GM23338 (cell line): ENCODE data around the gene LIPM. TPM values are rescaled to one million over a fixed set of nuclear protein-coding genes. Genes with fewer than 3 reads are reported as not detected.

Source experiments
- ATAC-seq: fragments of 200-7000 bp; cut with Tn5 transposase; 3 replicates; pipeline ENCODE4 v1.9.1; 2020
- DNase-seq: peaks from one replicate; pipeline ENCODE4 v3.0.0-alpha.2; 2015; ENCODE audit warnings: low spot score
- H2AFZ ChIP-seq: fragments of 200-600 bp; sonication (generic); 2 replicates; pipeline ENCODE4 v1.8.0; 2016; ENCODE audit warnings: antibody characterized with exemption, mild to moderate bottlenecking, moderate library complexity
- H3F3A ChIP-seq: fragments of 200-600 bp; sonication (generic); replicated peaks from 2 replicates; pipeline ENCODE4 v1.8.0; 2017; ENCODE audit warnings: antibody characterized with exemption, mixed run types, low read depth
- H3K27ac ChIP-seq: fragments of 200-600 bp; sonication (generic); 2 replicates; pipeline ENCODE4 v1.6.1; 2016; ENCODE audit warnings: low read depth
- H3K27me3 ChIP-seq: fragments of 200-600 bp; sonication (generic); 2 replicates; pipeline ENCODE4 v1.8.0; 2016; ENCODE audit warnings: mild to moderate bottlenecking, mixed run types, moderate library complexity; ENCODE audit not compliant: insufficient read depth
- H3K36me3 ChIP-seq: fragments of 200-600 bp; sonication (generic); 2 replicates; pipeline ENCODE4 v1.8.0; 2016; ENCODE audit warnings: mild to moderate bottlenecking; ENCODE audit not compliant: insufficient read depth
- H3K4me1 ChIP-seq: fragments of 200-600 bp; sonication (generic); 2 replicates; pipeline ENCODE4 v1.8.0; 2016; ENCODE audit warnings: mild to moderate bottlenecking, moderate library complexity; ENCODE audit not compliant: insufficient read depth
- H3K4me2 ChIP-seq: fragments of 200-600 bp; sonication (generic); 2 replicates; pipeline ENCODE4 v1.7.1; 2017; ENCODE audit warnings: mixed run types
- H3K4me3 ChIP-seq: fragments of 200-600 bp; sonication (generic); 2 replicates; pipeline ENCODE4 v1.6.1; 2016; ENCODE audit warnings: mixed run types
- H3K79me2 ChIP-seq: fragments of 200-600 bp; sonication (generic); replicated peaks from 2 replicates; pipeline ENCODE4 v1.8.0; 2017; ENCODE audit warnings: mild to moderate bottlenecking; ENCODE audit not compliant: insufficient read depth
- H3K9me2 ChIP-seq: fragments of 200-600 bp; sonication (generic); 2 replicates; pipeline ENCODE4 v1.8.0; 2017; ENCODE audit not compliant: insufficient read depth
- H4K20me1 ChIP-seq: fragments of 200-600 bp; sonication (generic); replicated peaks from 2 replicates; pipeline ENCODE4 v1.8.0; 2017; ENCODE audit warnings: mild to moderate bottlenecking; ENCODE audit not compliant: insufficient read depth
- H3K27ac Mint-ChIP-seq: 2 replicates; pipeline ENCODE4 v1.8.0; 2020; ENCODE audit warnings: inconsistent platforms, mild to moderate bottlenecking, moderate library complexity, mixed read lengths
- H3K27me3 Mint-ChIP-seq: 3 replicates; pipeline ENCODE4 v1.8.0; 2022; ENCODE audit warnings: low read depth, mild to moderate bottlenecking, moderate library complexity, mixed read lengths, inconsistent platforms; ENCODE audit not compliant: insufficient read depth, poor library complexity
- H3K36me3 Mint-ChIP-seq: 3 replicates; pipeline ENCODE4 v1.8.0; 2021; ENCODE audit warnings: low read depth, mild to moderate bottlenecking, inconsistent platforms, moderate library complexity, mixed read lengths
- H3K4me1 Mint-ChIP-seq: 3 replicates; pipeline ENCODE4 v1.8.0; 2020; ENCODE audit warnings: mild to moderate bottlenecking, inconsistent platforms, mixed read lengths
- H3K4me3 Mint-ChIP-seq: 3 replicates; pipeline ENCODE4 v1.8.0; 2021; ENCODE audit warnings: moderate library complexity, mild to moderate bottlenecking, inconsistent platforms, mixed read lengths
- H3K9me3 Mint-ChIP-seq: 3 replicates; pipeline ENCODE4 v1.8.0; 2020; ENCODE audit warnings: moderate library complexity, mild to moderate bottlenecking, inconsistent platforms, mixed read lengths
- CREB1 ChIP-seq: fragments of 250-450 bp; sonication (Bioruptor Pico); IDR thresholded peaks from 2 replicates; pipeline ENCODE4 v1.5.0; 2020; ENCODE audit warnings: low read depth, mild to moderate bottlenecking, moderate library complexity
- EZH2 ChIP-seq: fragments of 200-600 bp; sonication (generic); IDR thresholded peaks from one replicate; pipeline ENCODE4 v1.8.0; 2017; ENCODE audit warnings: antibody characterized with exemption, mild to moderate bottlenecking, low read depth; ENCODE audit not compliant: unreplicated experiment
- EZH2phosphoT487 ChIP-seq: fragments of 200-600 bp; sonication (generic); IDR thresholded peaks from one replicate; pipeline ENCODE4 v1.8.1; 2018; ENCODE audit warnings: antibody characterized with exemption; ENCODE audit not compliant: unreplicated experiment
- JUNB ChIP-seq: IDR thresholded peaks from one replicate; pipeline ENCODE4 v1.6.1; 2016; ENCODE audit warnings: antibody characterized with exemption; ENCODE audit not compliant: unreplicated experiment
- NANOG ChIP-seq: IDR thresholded peaks from 2 replicates; pipeline ENCODE4 v1.6.1; 2016; ENCODE audit warnings: antibody characterized with exemption, borderline replicate concordance
- POLR2AphosphoS5 ChIP-seq: IDR thresholded peaks from 2 replicates; pipeline ENCODE4 v1.6.1; 2016; ENCODE audit warnings: antibody characterized with exemption, low read depth
- STAT1 ChIP-seq: IDR thresholded peaks from one replicate; pipeline ENCODE4 v1.6.1; 2016; ENCODE audit warnings: antibody characterized with exemption; ENCODE audit not compliant: unreplicated experiment
- ZNF114 ChIP-seq: fragments of 250-450 bp; sonication (Bioruptor Pico); IDR thresholded peaks from 2 replicates; pipeline ENCODE4 v1.5.0; 2020; ENCODE audit warnings: mild to moderate bottlenecking, moderate library complexity
- polyA plus RNA-seq: library from polyadenylated mRNA; unstranded; fragments of >200 nt; fragmentation: Nextera tagmentation; extraction: Ambion mirVana; gene quantifications from 2 replicates; pipeline ENCODE4 v1.2.1, GENCODE V29; 2016
- total RNA-seq: library from RNA; depleted of rRNA; stranded (reverse); fragments of >200 nt; shearing (Covaris generic); gene quantifications from 2 replicates; pipeline ENCODE4 v1.2.3, GENCODE V29; 2014
- TF ChIP-seq, protein P1 (sequence below): IDR thresholded peaks from 2 replicates; pipeline ENCODE4 v1.6.1; 2016; ENCODE audit warnings: antibody characterized with exemption
- TF ChIP-seq, protein P2 (sequence below): fragments of 250-450 bp; sonication (Bioruptor Pico); IDR thresholded peaks from 2 replicates; pipeline ENCODE4 v1.5.0; 2020; ENCODE audit warnings: mild to moderate bottlenecking, moderate library complexity
- TF ChIP-seq, protein P3 (sequence below), 2 experiments: fragments of 200-600 bp in 1 of 2; sonication (generic) in 1 of 2; conservative IDR thresholded peaks; 2 replicates each; pipeline versions ENCODE4 v1.5.1 to v1.6.1; 2016 to 2017; ENCODE audit warnings: antibody characterized with exemption in 2 of 2, low read depth in 2 of 2, mild to moderate bottlenecking in 2 of 2, moderate library complexity in 1 of 2
- TF ChIP-seq, protein P4 (sequence below): IDR thresholded peaks from one replicate; pipeline ENCODE4 v1.6.1; 2018; ENCODE audit warnings: antibody characterized with exemption; ENCODE audit not compliant: unreplicated experiment

Gene LIPM
- total and polyA plus RNA-seq, 2 experiments from 2014 or later: not detected

DNA sequence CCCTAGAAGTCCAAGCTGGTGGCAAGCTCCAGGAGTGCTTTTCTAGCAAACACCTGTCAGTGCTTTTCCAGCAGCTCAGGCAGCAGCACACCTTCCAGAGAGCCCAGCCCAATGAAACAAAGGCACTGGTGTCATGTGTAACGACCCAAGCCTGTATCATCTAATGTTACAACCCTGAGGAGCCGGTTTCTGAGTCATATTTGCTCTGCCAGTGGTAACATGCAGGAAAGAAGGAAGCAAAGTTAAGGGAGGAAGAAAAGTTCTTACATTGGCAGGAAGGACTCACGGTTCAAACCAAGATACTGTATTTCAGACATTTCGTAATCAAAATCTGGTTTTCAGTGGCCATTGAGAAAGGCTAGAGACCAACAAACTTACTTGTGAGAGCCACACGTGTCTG, 49.2 kb downstream of the LIPM start, which contains the start of gene ANKRD22 (continued):
- TF ChIP-seq, protein P1, sequence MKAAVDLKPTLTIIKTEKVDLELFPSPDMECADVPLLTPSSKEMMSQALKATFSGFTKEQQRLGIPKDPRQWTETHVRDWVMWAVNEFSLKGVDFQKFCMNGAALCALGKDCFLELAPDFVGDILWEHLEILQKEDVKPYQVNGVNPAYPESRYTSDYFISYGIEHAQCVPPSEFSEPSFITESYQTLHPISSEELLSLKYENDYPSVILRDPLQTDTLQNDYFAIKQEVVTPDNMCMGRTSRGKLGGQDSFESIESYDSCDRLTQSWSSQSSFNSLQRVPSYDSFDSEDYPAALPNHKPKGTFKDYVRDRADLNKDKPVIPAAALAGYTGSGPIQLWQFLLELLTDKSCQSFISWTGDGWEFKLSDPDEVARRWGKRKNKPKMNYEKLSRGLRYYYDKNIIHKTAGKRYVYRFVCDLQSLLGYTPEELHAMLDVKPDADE: no peak
- no peak for TF ChIP-seq NANOG

DNA sequence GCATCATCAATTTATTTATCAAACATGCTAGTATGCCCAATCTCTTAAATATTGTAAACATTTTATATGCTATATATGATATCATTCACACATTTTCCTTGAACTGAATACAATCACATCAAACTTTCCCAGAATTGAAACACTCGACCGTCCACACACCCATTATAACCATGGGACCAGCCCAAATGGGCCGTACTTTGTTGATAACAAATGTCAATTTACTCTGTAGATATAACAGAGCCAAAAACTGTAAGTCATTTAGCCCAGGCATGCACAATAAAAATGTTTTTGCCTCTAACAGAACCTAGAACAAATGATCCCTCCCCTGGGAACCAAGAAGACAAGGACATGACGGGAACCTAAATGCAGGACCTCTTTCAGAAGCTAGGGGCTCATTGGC, 49.8 kb downstream of the LIPM start:
- Histone ChIP-seq H4K20me1 (no peaks in the 10 kb centered on the region), H3K4me2 (no peak overlapping the region), H3K4me3 (no peak overlapping the region), H3K27ac (no peak overlapping the region), H3K36me3 (no peaks in the 10 kb centered on the region), H3K4me1 (peaks cover 20% of the 10 kb centered on the region), H3K27me3 (no peaks in the 10 kb centered on the region), H3F3A (no peaks in the 10 kb centered on the region), H2AFZ (no peak overlapping the region), H3K79me2 (no peaks in the 10 kb centered on the region), H3K9me2 (no peaks in the 10 kb centered on the region)
- Mint-ChIP-seq H3K9me3 (no peaks in the 10 kb centered on the region), H3K36me3 (no peaks in the 10 kb centered on the region), H3K4me1 (peaks cover 18% of the 10 kb centered on the region), H3K4me3 (no peak overlapping the region), H3K27me3 (peaks cover 2% of the 10 kb centered on the region), H3K27ac (no peak overlapping the region)
- ATAC-seq (no peak), DNase-seq (peak; percentile 9)
- no peak for TF ChIP-seq POLR2AphosphoS5
- TF ChIP-seq ZNF114 (CRISPR knock-in tag): no peak
- TF ChIP-seq, protein P2, sequence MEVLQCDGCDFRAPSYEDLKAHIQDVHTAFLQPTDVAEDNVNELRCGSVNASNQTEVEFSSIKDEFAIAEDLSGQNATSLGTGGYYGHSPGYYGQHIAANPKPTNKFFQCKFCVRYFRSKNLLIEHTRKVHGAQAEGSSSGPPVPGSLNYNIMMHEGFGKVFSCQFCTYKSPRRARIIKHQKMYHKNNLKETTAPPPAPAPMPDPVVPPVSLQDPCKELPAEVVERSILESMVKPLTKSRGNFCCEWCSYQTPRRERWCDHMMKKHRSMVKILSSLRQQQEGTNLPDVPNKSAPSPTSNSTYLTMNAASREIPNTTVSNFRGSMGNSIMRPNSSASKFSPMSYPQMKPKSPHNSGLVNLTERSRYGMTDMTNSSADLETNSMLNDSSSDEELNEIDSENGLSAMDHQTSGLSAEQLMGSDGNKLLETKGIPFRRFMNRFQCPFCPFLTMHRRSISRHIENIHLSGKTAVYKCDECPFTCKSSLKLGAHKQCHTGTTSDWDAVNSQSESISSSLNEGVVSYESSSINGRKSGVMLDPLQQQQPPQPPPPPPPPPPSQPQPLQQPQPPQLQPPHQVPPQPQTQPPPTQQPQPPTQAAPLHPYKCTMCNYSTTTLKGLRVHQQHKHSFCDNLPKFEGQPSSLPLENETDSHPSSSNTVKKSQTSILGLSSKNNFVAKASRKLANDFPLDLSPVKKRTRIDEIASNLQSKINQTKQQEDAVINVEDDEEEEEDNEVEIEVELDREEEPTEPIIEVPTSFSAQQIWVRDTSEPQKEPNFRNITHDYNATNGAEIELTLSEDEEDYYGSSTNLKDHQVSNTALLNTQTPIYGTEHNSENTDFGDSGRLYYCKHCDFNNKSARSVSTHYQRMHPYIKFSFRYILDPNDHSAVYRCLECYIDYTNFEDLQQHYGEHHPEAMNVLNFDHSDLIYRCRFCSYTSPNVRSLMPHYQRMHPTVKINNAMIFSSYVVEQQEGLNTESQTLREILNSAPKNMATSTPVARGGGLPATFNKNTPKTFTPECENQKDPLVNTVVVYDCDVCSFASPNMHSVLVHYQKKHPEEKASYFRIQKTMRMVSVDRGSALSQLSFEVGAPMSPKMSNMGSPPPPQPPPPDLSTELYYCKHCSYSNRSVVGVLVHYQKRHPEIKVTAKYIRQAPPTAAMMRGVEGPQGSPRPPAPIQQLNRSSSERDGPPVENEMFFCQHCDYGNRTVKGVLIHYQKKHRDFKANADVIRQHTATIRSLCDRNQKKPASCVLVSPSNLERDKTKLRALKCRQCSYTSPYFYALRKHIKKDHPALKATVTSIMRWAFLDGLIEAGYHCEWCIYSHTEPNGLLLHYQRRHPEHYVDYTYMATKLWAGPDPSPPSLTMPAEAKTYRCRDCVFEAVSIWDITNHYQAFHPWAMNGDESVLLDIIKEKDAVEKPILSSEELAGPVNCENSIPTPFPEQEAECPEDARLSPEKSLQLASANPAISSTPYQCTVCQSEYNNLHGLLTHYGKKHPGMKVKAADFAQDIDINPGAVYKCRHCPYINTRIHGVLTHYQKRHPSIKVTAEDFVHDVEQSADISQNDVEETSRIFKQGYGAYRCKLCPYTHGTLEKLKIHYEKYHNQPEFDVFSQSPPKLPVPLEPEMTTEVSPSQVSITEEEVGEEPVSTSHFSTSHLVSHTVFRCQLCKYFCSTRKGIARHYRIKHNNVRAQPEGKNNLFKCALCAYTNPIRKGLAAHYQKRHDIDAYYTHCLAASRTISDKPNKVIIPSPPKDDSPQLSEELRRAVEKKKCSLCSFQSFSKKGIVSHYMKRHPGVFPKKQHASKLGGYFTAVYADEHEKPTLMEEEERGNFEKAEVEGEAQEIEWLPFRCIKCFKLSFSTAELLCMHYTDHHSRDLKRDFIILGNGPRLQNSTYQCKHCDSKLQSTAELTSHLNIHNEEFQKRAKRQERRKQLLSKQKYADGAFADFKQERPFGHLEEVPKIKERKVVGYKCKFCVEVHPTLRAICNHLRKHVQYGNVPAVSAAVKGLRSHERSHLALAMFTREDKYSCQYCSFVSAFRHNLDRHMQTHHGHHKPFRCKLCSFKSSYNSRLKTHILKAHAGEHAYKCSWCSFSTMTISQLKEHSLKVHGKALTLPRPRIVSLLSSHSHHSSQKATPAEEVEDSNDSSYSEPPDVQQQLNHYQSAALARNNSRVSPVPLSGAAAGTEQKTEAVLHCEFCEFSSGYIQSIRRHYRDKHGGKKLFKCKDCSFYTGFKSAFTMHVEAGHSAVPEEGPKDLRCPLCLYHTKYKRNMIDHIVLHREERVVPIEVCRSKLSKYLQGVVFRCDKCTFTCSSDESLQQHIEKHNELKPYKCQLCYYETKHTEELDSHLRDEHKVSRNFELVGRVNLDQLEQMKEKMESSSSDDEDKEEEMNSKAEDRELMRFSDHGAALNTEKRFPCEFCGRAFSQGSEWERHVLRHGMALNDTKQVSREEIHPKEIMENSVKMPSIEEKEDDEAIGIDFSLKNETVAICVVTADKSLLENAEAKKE (CRISPR knock-in tag): no peak
- no peak for TF ChIP-seq CREB1 (CRISPR knock-in tag)
- no peak for TF ChIP-seq STAT1
- TF ChIP-seq EZH2phosphoT487: no peak
- TF ChIP-seq NANOG: no peak
- TF ChIP-seq, protein P3, sequence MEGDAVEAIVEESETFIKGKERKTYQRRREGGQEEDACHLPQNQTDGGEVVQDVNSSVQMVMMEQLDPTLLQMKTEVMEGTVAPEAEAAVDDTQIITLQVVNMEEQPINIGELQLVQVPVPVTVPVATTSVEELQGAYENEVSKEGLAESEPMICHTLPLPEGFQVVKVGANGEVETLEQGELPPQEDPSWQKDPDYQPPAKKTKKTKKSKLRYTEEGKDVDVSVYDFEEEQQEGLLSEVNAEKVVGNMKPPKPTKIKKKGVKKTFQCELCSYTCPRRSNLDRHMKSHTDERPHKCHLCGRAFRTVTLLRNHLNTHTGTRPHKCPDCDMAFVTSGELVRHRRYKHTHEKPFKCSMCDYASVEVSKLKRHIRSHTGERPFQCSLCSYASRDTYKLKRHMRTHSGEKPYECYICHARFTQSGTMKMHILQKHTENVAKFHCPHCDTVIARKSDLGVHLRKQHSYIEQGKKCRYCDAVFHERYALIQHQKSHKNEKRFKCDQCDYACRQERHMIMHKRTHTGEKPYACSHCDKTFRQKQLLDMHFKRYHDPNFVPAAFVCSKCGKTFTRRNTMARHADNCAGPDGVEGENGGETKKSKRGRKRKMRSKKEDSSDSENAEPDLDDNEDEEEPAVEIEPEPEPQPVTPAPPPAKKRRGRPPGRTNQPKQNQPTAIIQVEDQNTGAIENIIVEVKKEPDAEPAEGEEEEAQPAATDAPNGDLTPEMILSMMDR (conservative IDR thresholded peaks at IDR 0.05; ENCODE audit: low read depth in 2 of 2): no peak
- TF ChIP-seq EZH2: no peak
- TF ChIP-seq, protein P4, sequence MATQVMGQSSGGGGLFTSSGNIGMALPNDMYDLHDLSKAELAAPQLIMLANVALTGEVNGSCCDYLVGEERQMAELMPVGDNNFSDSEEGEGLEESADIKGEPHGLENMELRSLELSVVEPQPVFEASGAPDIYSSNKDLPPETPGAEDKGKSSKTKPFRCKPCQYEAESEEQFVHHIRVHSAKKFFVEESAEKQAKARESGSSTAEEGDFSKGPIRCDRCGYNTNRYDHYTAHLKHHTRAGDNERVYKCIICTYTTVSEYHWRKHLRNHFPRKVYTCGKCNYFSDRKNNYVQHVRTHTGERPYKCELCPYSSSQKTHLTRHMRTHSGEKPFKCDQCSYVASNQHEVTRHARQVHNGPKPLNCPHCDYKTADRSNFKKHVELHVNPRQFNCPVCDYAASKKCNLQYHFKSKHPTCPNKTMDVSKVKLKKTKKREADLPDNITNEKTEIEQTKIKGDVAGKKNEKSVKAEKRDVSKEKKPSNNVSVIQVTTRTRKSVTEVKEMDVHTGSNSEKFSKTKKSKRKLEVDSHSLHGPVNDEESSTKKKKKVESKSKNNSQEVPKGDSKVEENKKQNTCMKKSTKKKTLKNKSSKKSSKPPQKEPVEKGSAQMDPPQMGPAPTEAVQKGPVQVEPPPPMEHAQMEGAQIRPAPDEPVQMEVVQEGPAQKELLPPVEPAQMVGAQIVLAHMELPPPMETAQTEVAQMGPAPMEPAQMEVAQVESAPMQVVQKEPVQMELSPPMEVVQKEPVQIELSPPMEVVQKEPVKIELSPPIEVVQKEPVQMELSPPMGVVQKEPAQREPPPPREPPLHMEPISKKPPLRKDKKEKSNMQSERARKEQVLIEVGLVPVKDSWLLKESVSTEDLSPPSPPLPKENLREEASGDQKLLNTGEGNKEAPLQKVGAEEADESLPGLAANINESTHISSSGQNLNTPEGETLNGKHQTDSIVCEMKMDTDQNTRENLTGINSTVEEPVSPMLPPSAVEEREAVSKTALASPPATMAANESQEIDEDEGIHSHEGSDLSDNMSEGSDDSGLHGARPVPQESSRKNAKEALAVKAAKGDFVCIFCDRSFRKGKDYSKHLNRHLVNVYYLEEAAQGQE: no peak
- no peak for TF ChIP-seq JUNB
- TF ChIP-seq, protein P1: no peak
